K562 (cell line): Measurements from ENCODE around the gene C16orf96. TPM values are rescaled to one million over a fixed set of nuclear protein-coding genes. Genes with fewer than 3 reads are reported as not detected.

Experiments
- CBX3 ChIP-seq, 2 experiments: IDR thresholded peaks; 1 replicate in 1 of 2; 2 replicates in 1 of 2; pipeline ENCODE4 v1.6.1; 2012; ENCODE audit warnings: inconsistent platforms in 2 of 2, low read length in 2 of 2, borderline replicate concordance in 1 of 2, control low read depth in 1 of 2
- HNRNPLL ChIP-seq: fragments of 200-400 bp; formaldehyde crosslinking; IDR thresholded peaks from 2 replicates; pipeline ENCODE4 v1.6.1; 2017; ENCODE audit warnings: low read length, low read depth, mild to moderate bottlenecking; ENCODE audit not compliant: poor library complexity, severe bottlenecking
- MAFG ChIP-seq: fragments of 450-650 bp; conservative IDR thresholded peaks from 2 replicates; pipeline ENCODE4 v1.6.1; 2016; ENCODE audit warnings: missing genetic modification characterization, missing compliant biosample characterization
- NFRKB ChIP-seq: fragments of 450-650 bp; IDR thresholded peaks from 2 replicates; pipeline ENCODE4 v1.6.1; 2016; ENCODE audit warnings: low read depth
- SNIP1 ChIP-seq: fragments of 450-650 bp; IDR thresholded peaks from 2 replicates; pipeline ENCODE4 v1.7.1; 2017; ENCODE audit warnings: low read depth, mild to moderate bottlenecking
- TAF1 ChIP-seq: IDR thresholded peaks from 2 replicates; pipeline ENCODE4 v1.6.1; 2011; ENCODE audit warnings: mild to moderate bottlenecking, low read length, moderate library complexity; ENCODE audit not compliant: insufficient read depth, control insufficient read depth, severe bottlenecking; ENCODE audit errors: extremely low read depth
- polyA plus RNA-seq, 8 experiments: library from polyadenylated mRNA; depleted of rRNA in 4 of 8; stranded (reverse) in 5 of 8; unstranded in 3 of 8; fragments of >200 nt; fragmentation: Nextera tagmentation in 2 of 8; fragmentation: Illumina TruSeq in 1 of 8; extraction: Ambion mirVana in 2 of 8; extraction: Trizol in 1 of 8; gene quantifications; 2 replicates each; pipeline versions ENCODE4 v1.2.1 to v1.2.3, GENCODE V29; 2011 to 2014; ENCODE audit warnings: inconsistent platforms in 1 of 8, missing spikeins in 1 of 8
- total RNA-seq, 7 experiments: library from RNA; depleted of rRNA in 6 of 7; stranded (reverse); fragments of >200 nt in 6 of 7; fragmentation: Illumina TruSeq in 2 of 7; extraction: Trizol in 2 of 7; gene quantifications; 2 replicates each; pipeline versions ENCODE4 v1.2.1 to v1.2.3, GENCODE V29; 2011 to 2021; ENCODE audit warnings: low replicate concordance in 1 of 7
- TF ChIP-seq, protein P1 (sequence below): sonication (generic); IDR thresholded peaks from 2 replicates; pipeline ENCODE4 v1.6.1; 2016
- TF ChIP-seq, protein P2 (sequence below): fragments of 450-650 bp; IDR thresholded peaks from 2 replicates; pipeline ENCODE4 v1.6.1; 2017; ENCODE audit warnings: mild to moderate bottlenecking, moderate library complexity
- TF ChIP-seq, protein P3 (sequence below): sonication (generic); formaldehyde crosslinking; IDR thresholded peaks from 2 replicates; pipeline ENCODE4 v1.9.0; 2022; ENCODE audit warnings: mild to moderate bottlenecking, missing genetic modification reagents
- TF ChIP-seq, protein P4 (sequence below): sonication (generic); formaldehyde crosslinking; IDR thresholded peaks from 2 replicates; pipeline ENCODE4 v1.8.0; 2022; ENCODE audit warnings: mild to moderate bottlenecking, missing genetic modification reagents
- TF ChIP-seq, protein P5 (sequence below), 2 experiments: fragments of 450-650 bp; formaldehyde crosslinking in 1 of 2; IDR thresholded peaks; 2 replicates each; pipeline versions ENCODE4 v1.4.0 to v1.6.1; 2014 to 2020; ENCODE audit warnings: mild to moderate bottlenecking in 2 of 2, borderline replicate concordance in 1 of 2, low read depth in 1 of 2
- TF ChIP-seq, protein P6 (sequence below): sonication (generic); formaldehyde crosslinking; IDR thresholded peaks from 2 replicates; pipeline ENCODE4 v1.5.0; 2020; ENCODE audit warnings: missing genetic modification reagents

C16orf96 gene
- total and polyA plus RNA-seq, 9 of the 15 experiments (the other 6 are each of a cell fraction or from before 2014, with no cell fraction given), result not detected

DNA sequence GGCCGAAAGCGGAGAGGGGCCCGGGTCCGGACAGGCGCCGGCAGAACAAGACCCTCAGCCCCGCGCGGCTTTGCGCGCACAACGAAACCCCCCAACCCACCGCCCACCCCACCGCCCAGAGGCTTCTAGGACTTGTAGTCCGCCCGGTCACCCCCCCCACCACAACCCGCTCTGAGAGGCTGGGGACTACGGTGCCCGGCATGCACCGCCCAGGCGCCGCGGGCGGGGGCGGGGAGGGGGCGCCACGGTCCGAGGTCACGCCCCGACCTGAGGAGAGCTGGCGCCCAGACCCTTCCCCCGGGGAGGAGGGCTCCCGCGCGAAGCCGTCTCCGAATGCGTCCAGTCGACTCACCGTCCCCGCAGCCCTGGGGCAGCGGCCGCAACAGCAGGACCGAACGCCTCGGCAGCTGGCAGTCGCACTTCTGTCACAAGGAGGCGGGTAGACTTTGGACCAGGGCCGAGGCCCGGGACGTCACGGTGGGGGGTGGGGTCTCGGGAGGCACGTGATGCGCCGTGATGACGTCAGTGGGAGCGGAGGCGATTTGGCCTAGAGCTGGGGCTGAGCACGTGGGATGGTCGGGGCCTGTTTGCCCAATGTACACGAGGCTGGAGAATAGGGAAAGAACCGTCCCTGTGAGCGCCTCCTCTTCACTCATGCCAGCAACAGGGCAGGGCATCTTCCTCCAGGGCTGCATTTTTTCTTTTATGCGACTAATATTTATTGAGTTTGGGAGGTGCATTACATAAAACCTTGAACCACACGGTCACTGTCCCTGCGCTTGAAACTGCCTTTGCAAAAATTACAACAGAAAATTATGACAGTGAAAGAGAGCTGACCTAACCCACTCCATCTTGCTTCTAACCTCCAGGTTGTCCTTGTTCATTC is 17.5 kb upstream of the C16orf96 start, which contains the start of gene CDIP1 (continued):
- TF ChIP-seq, protein P1, sequence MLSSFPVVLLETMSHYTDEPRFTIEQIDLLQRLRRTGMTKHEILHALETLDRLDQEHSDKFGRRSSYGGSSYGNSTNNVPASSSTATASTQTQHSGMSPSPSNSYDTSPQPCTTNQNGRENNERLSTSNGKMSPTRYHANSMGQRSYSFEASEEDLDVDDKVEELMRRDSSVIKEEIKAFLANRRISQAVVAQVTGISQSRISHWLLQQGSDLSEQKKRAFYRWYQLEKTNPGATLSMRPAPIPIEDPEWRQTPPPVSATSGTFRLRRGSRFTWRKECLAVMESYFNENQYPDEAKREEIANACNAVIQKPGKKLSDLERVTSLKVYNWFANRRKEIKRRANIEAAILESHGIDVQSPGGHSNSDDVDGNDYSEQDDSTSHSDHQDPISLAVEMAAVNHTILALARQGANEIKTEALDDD, result no peak
- TF ChIP-seq, protein P2, sequence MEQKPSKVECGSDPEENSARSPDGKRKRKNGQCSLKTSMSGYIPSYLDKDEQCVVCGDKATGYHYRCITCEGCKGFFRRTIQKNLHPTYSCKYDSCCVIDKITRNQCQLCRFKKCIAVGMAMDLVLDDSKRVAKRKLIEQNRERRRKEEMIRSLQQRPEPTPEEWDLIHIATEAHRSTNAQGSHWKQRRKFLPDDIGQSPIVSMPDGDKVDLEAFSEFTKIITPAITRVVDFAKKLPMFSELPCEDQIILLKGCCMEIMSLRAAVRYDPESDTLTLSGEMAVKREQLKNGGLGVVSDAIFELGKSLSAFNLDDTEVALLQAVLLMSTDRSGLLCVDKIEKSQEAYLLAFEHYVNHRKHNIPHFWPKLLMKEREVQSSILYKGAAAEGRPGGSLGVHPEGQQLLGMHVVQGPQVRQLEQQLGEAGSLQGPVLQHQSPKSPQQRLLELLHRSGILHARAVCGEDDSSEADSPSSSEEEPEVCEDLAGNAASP, result no peak
- TF ChIP-seq NFRKB (no peak), CBX3 (IDR thresholded peaks at IDR 0.05; ENCODE audit: borderline replicate concordance in 1 of 2, low read length in 2 of 2) (peak in 1 of 2 experiments; percentile 31; a peak in 1 of 3 replicates), MAFG (no peak), SNIP1 (no peak), HNRNPLL (no peak), TAF1 (no peak)
- TF ChIP-seq, protein P3, sequence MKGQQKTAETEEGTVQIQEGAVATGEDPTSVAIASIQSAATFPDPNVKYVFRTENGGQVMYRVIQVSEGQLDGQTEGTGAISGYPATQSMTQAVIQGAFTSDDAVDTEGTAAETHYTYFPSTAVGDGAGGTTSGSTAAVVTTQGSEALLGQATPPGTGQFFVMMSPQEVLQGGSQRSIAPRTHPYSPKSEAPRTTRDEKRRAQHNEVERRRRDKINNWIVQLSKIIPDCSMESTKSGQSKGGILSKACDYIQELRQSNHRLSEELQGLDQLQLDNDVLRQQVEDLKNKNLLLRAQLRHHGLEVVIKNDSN (CRISPR knock-in tag), result peak; percentile 94
- TF ChIP-seq, protein P4, sequence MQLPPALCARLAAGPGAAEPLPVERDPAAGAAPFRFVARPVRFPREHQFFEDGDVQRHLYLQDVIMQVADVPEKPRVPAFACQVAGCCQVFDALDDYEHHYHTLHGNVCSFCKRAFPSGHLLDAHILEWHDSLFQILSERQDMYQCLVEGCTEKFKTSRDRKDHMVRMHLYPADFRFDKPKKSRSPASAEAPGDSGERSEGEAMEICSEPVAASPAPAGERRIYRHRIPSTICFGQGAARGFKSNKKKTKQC (CRISPR knock-in tag), result no peak
- TF ChIP-seq, protein P5, sequence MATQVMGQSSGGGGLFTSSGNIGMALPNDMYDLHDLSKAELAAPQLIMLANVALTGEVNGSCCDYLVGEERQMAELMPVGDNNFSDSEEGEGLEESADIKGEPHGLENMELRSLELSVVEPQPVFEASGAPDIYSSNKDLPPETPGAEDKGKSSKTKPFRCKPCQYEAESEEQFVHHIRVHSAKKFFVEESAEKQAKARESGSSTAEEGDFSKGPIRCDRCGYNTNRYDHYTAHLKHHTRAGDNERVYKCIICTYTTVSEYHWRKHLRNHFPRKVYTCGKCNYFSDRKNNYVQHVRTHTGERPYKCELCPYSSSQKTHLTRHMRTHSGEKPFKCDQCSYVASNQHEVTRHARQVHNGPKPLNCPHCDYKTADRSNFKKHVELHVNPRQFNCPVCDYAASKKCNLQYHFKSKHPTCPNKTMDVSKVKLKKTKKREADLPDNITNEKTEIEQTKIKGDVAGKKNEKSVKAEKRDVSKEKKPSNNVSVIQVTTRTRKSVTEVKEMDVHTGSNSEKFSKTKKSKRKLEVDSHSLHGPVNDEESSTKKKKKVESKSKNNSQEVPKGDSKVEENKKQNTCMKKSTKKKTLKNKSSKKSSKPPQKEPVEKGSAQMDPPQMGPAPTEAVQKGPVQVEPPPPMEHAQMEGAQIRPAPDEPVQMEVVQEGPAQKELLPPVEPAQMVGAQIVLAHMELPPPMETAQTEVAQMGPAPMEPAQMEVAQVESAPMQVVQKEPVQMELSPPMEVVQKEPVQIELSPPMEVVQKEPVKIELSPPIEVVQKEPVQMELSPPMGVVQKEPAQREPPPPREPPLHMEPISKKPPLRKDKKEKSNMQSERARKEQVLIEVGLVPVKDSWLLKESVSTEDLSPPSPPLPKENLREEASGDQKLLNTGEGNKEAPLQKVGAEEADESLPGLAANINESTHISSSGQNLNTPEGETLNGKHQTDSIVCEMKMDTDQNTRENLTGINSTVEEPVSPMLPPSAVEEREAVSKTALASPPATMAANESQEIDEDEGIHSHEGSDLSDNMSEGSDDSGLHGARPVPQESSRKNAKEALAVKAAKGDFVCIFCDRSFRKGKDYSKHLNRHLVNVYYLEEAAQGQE (IDR thresholded peaks at IDR 0.05; ENCODE audit: borderline replicate concordance), result no peak
- TF ChIP-seq, protein P5 (CRISPR knock-in tag; IDR thresholded peaks at IDR 0.05; ENCODE audit: low read depth), result no peak
- TF ChIP-seq, protein P6, sequence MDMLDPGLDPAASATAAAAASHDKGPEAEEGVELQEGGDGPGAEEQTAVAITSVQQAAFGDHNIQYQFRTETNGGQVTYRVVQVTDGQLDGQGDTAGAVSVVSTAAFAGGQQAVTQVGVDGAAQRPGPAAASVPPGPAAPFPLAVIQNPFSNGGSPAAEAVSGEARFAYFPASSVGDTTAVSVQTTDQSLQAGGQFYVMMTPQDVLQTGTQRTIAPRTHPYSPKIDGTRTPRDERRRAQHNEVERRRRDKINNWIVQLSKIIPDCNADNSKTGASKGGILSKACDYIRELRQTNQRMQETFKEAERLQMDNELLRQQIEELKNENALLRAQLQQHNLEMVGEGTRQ (CRISPR knock-in tag), result peak; percentile 88
